GM12873 (cell line): ENCODE results near the gene FARSB.

Experiments
- CTCF ChIP-seq: IDR thresholded peaks from 2 replicates; pipeline ENCODE4 v1.5.1; 2012; ENCODE audit warnings: low read depth, mild to moderate bottlenecking, moderate library complexity, low read length, control low read depth; ENCODE audit not compliant: insufficient read depth; ENCODE audit errors: missing control alignments

FARSB gene

DNA sequence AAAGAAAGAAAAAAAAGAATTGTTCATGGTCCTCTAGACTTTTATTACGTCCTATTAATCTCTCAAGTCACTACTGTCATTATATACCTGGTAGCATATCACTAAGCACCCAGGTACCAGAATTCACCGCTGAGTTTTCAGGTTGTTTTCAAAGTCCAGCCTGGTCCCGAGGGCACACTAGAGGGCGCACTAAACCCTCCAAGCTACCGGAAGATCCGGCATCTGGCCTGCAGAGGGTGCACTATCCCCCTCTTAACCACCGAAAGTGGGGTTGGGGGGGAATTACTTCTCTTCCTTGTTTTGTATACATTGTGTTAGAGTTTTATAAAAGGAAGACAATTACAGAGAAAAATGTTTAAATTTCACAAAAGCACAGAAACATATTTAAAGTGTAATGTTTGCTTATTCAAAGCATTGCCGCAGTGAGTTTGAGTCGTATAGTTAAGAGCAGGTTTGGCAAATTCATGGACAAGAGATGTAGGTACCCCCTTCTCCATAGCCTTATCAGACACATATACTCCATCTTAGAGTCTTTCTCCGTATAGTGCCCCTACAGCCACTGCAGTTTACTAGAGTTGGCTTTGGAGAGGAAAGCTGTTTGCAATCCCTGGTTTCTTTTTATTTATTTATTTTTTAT, 34.8 kb upstream of the FARSB start:
- TF ChIP-seq CTCF = peak; percentile 99

DNA sequence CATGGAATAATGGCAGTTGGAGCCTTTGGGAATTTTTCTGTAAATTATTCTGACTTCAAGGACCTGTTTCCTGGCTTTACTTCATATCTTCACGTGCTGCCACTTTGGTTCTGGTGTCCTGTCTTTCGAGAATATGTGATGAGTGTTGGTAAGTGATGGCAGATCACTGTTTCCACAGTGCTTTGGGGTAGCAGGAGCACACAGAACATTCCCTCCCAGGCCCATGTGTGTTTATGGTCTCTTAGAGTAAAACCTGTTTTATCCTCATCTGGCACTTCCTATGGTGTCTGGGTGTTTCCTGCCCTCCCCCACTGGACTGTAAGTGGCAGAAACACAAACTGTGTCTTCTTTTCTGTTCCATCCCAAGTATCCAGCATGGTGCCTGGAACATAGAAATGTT, 33.4 kb upstream of the FARSB start:
- no peak for TF ChIP-seq CTCF

- TF ChIP-seq CTCF = no peak
Observed at GRCh38 chr2:222688917-222689316, 33.0 kb upstream of the FARSB start.

DNA sequence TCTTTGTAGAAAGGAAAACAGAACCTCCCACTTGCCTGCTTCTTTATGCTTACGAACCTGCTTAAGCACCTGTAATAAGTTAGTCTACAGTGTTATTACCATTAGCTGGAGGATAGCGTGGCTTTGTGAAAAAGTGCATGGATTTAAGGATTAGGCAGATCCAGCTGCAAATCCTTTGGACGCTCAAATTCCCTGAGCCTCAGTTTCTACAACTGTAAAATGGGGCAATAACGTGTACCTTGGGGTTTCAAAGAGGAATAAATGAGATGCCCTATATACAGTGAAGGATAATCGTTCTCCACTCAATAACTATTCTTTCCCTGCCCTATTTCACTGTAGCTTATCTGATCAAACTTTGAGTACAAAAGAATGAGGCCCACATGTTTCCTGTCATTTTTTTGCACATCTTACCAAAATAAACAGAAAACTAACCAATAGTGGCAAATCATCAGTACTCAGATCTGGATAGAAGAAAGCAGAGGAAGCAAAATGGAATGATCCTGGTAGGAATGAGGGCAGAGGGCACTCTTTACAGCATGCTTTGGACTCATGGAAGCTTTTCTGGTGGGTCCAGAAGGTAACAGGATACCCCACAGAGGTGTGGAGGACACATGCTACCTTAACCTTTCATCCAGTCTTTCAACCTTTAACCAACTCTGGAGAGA, 30.3 kb upstream of the FARSB start:
- no peak for TF ChIP-seq CTCF

GRCh38 chr2:222683805-222684204, 27.9 kb upstream of the FARSB start:
- no peak for TF ChIP-seq CTCF

- TF ChIP-seq CTCF = no peak
Observed at GRCh38 chr2:222677981-222678380, 22.1 kb upstream of the FARSB start.

DNA sequence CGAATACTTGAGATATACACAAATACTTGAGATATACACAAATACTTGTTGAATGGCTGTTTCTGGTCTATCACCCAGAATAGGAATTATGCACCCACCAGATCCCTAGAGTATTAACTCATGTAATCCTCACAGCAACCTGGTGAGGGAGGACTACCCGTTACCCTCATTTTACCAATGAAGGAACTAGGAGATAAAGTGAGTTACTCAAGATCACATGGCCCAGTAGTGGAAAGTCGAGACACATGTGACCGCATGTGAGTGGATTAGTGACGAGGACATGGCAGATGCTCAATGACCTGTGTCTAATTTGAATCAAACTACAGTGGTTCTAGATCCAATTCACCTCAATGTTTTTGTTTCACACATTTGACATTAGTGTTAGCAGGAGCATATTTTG, 18.0 kb upstream of the FARSB start:
- no peak for TF ChIP-seq CTCF
